Activated CD4-positive, alpha-beta T cell treated with anti-CD3 and anti-CD28 coated beads for 36 hours (primary cell): ENCODE measurements around the gene MFAP5. TPM values are rescaled to one million over a fixed set of nuclear protein-coding genes. Genes with fewer than 3 reads are reported as not detected.
A peak's percentile ranks its signal among the peaks of the same experiment; 100 is the strongest.
"Not testable (repeated sequence)": the region's sequence is repeated elsewhere in the genome, so short reads cannot be mapped to it uniquely, and the experiment has no call there.

ENCODE experiments used
- ATAC-seq: fragments of 200-7000 bp; cut with Tn5 transposase; one replicate; pipeline ENCODE4 v1.10.0; 2021; ENCODE audit warnings: mild to moderate bottlenecking, moderate library complexity
- CTCF ChIA-PET: fragments of 350-600 bp; sonication (Branson Sonifier 250); formaldehyde crosslinking; loops from one replicate; lab custom pipeline; 2021; ENCODE audit warnings: antibody characterized with exemption; lab: Charles Lee
- POLR2A ChIA-PET: fragments of 350-600 bp; sonication (Branson Sonifier 250); formaldehyde crosslinking; loops from one replicate; lab custom pipeline; 2021; ENCODE audit warnings: antibody characterized with exemption, inconsistent platforms; lab: Charles Lee
- DNase-seq: peaks from one replicate; pipeline ENCODE4 v3.0.0-alpha.2; 2020
- H3K27ac Mint-ChIP-seq: one replicate; pipeline ENCODE4 v1.8.0; 2021; ENCODE audit warnings: mixed read lengths
- H3K27me3 Mint-ChIP-seq: one replicate; pipeline ENCODE4 v1.8.0; 2021; ENCODE audit warnings: mixed read lengths
- H3K36me3 Mint-ChIP-seq: one replicate; pipeline ENCODE4 v1.8.0; 2021; ENCODE audit warnings: low read depth, mixed read lengths
- H3K4me1 Mint-ChIP-seq: one replicate; pipeline ENCODE4 v1.8.0; 2021; ENCODE audit warnings: mixed read lengths
- H3K4me3 Mint-ChIP-seq: one replicate; pipeline ENCODE4 v1.8.0; 2021; ENCODE audit warnings: mild to moderate bottlenecking, moderate library complexity, mixed read lengths
- H3K9me3 Mint-ChIP-seq: one replicate; pipeline ENCODE4 v1.8.0; 2021; ENCODE audit warnings: low read depth, mixed read lengths
- intact Hi-C, 2 experiments: fragments of 100-400 bp; cut with DNase I in 1 of 2; cut with micrococcal nuclease in 1 of 2; formaldehyde crosslinking; loops; one replicate each; pipeline versions ENCODE4 v1.14.2 to v1.15.1; 2022 to 2024; cut with DNase I, micrococcal nuclease
- total RNA-seq, 2 experiments: library from RNA; stranded (reverse); gene quantifications; one replicate each; pipeline ENCODE4 v1.2.3, GENCODE V29; 2021

MFAP5 gene
- total RNA-seq, 2 experiments from 2014 or later = not detected

GRCh38 chr12:8630131-8630530 lies 32.5 kb downstream of the MFAP5 start:
- intact Hi-C loops = no loop called here
- H3K4me3 Mint-ChIP-seq = no peak overlapping the region
- ChIA-PET CTCF (interaction anchor here (1.1 kb wide), 1 partner anchor 40 kb away, joined by 5 read pairs; no protein-coding TSS in a partner anchor), POLR2A (no interaction called here)
- H3K9me3 Mint-ChIP-seq = no peaks in the 10 kb centered on the region
- ATAC-seq (no peak), DNase-seq (no peak)
- H3K27me3 Mint-ChIP-seq = no peaks in the 10 kb centered on the region
- peaks cover 5% of the 10 kb centered on the region for H3K4me1 Mint-ChIP-seq
- no peak overlapping the region for H3K27ac Mint-ChIP-seq
- H3K36me3 Mint-ChIP-seq = no peaks in the 10 kb centered on the region

- Mint-ChIP-seq H3K27me3 (no peaks in the 10 kb centered on the region), H3K4me1 (peaks cover 5% of the 10 kb centered on the region), H3K9me3 (no peaks in the 10 kb centered on the region), H3K27ac (no peak overlapping the region), H3K36me3 (no peaks in the 10 kb centered on the region), H3K4me3 (no peak overlapping the region)
- ATAC-seq (no peak), DNase-seq (no peak)
- CTCF ChIA-PET = interaction anchor here (0.6 to 1.1 kb wide), 4 partner anchors 40 to 420 kb away, joined by 3 to 5 read pairs (median 4); no protein-coding TSS in a partner anchor
- POLR2A ChIA-PET = no interaction called here
- intact Hi-C loops = no loop called here
These were observed 33.1 kb downstream of the MFAP5 start for GRCh38 chr12:8629486-8630033.

- DNase-seq (no peak), ATAC-seq (no peak)
- Mint-ChIP-seq H3K9me3 (no peaks in the 10 kb centered on the region), H3K27ac (no peak overlapping the region), H3K36me3 (no peaks in the 10 kb centered on the region), H3K4me1 (peaks cover 5% of the 10 kb centered on the region), H3K4me3 (no peak overlapping the region), H3K27me3 (no peaks in the 10 kb centered on the region)
- intact Hi-C loops = no loop called here
- ChIA-PET CTCF (interaction anchor here (0.6 to 1.1 kb wide), 5 partner anchors 9 to 420 kb away, joined by 3 to 4 read pairs (median 3); no protein-coding TSS in a partner anchor), POLR2A (no interaction called here)
These were observed 33.9 kb downstream of the MFAP5 start for GRCh38 chr12:8628731-8629130.

GRCh38 chr12:8624750-8625149 lies 37.9 kb downstream of the MFAP5 start:
- not testable (repeated sequence) for H3K36me3 Mint-ChIP-seq, H3K27me3 Mint-ChIP-seq, H3K4me3 Mint-ChIP-seq

GRCh38 chr12:8622646-8623045 lies 40.0 kb downstream of the MFAP5 start:
- CTCF ChIA-PET = interaction anchor here (1.2 to 1.3 kb wide), 2 partner anchors 35 to 83 kb away, joined by 3 to 4 read pairs; no protein-coding TSS in a partner anchor
- Mint-ChIP-seq H3K4me3 (no peak overlapping the region), H3K27ac (no peak overlapping the region), H3K9me3 (peaks cover 2% of the 10 kb centered on the region), H3K4me1 (no peaks in the 10 kb centered on the region), H3K27me3 (no peaks in the 10 kb centered on the region), H3K36me3 (no peaks in the 10 kb centered on the region)
- DNase-seq (no peak), ATAC-seq (no peak)
- intact Hi-C loops = no loop called here
- POLR2A ChIA-PET = no interaction called here

More at GRCh38 chr12:8624750-8625149, 37.9 kb downstream of the MFAP5 start:
- DNase-seq, H3K27ac Mint-ChIP-seq, H3K4me1 Mint-ChIP-seq, intact Hi-C loops, POLR2A ChIA-PET, H3K9me3 Mint-ChIP-seq, CTCF ChIA-PET, ATAC-seq: not testable (repeated sequence)

GRCh38 chr12:8615206-8615605 lies 47.4 kb downstream of the MFAP5 start:
- H3K36me3 Mint-ChIP-seq = no peaks in the 10 kb centered on the region
- ChIA-PET CTCF (no interaction called here), POLR2A (no interaction called here)
- no peak overlapping the region for H3K27ac Mint-ChIP-seq
- ATAC-seq = no peak
- H3K4me1 Mint-ChIP-seq = peaks cover 2% of the 10 kb centered on the region
- H3K9me3 Mint-ChIP-seq = no peaks in the 10 kb centered on the region
- H3K4me3 Mint-ChIP-seq = no peak overlapping the region
- intact Hi-C loops = no loop called here
- H3K27me3 Mint-ChIP-seq = no peaks in the 10 kb centered on the region
- no peak for DNase-seq

- H3K27me3 Mint-ChIP-seq, H3K9me3 Mint-ChIP-seq, intact Hi-C loops, H3K4me1 Mint-ChIP-seq, DNase-seq, H3K4me3 Mint-ChIP-seq, CTCF ChIA-PET, POLR2A ChIA-PET, H3K36me3 Mint-ChIP-seq, ATAC-seq, H3K27ac Mint-ChIP-seq: not testable (repeated sequence)
These were observed 48.7 kb downstream of the MFAP5 start for GRCh38 chr12:8613881-8614280.

- intact Hi-C loops = no loop called here
- Mint-ChIP-seq H3K4me1 (peaks cover 11% of the 10 kb centered on the region), H3K27me3 (peaks cover under 1% of the 10 kb centered on the region), H3K27ac (no peak within 1 kb of the TSS), H3K4me3 (no peak within 1 kb of the TSS), H3K9me3 (no peaks in the 10 kb centered on the region), H3K36me3 (no peaks in the 10 kb centered on the region)
- DNase-seq (no peak), ATAC-seq (no peak)
- ChIA-PET POLR2A (interaction anchor here (0.7 kb wide), 1 partner anchor 109 kb away, joined by 5 read pairs; no protein-coding TSS in a partner anchor), CTCF (interaction anchor here (1.2 to 2.6 kb wide), 2 partner anchors 35 to 69 kb away, joined by 3 to 16 read pairs; no protein-coding TSS in a partner anchor)
These were observed 50.0 kb downstream of the MFAP5 start, which contains the start of gene AICDA for GRCh38 chr12:8612629-8613028. TSS of gene AICDA (minus strand) at chr12:8612859. CDS start at chr12:8612767, 92 bp downstream.

GRCh38 chr12:8609061-8609570 lies 53.5 kb downstream of the MFAP5 start:
- ChIA-PET POLR2A (interaction anchor here (0.6 kb wide), 1 partner anchor 31 kb away, joined by 4 read pairs; no protein-coding TSS in a partner anchor), CTCF (interaction anchor here (0.6 to 2.3 kb wide), 12 partner anchors 9 to 440 kb away, joined by 3 to 14 read pairs (median 4); no protein-coding TSS in a partner anchor)
- Mint-ChIP-seq H3K27me3 (peaks cover 15% of the 10 kb centered on the region), H3K36me3 (no peaks in the 10 kb centered on the region), H3K4me1 (peaks cover 11% of the 10 kb centered on the region), H3K9me3 (no peaks in the 10 kb centered on the region), H3K27ac (no peak overlapping the region), H3K4me3 (no peak overlapping the region)
- DNase-seq (peak; percentile 18), ATAC-seq (no peak)
- intact Hi-C loops = loop anchor here (1.0 to 2.0 kb wide), 2 partner anchors 64 to 65 kb away; no protein-coding TSS in a partner anchor

- Mint-ChIP-seq H3K27me3 (peaks cover 16% of the 10 kb centered on the region), H3K27ac (no peak overlapping the region), H3K4me3 (no peak overlapping the region), H3K36me3 (no peaks in the 10 kb centered on the region), H3K9me3 (no peaks in the 10 kb centered on the region), H3K4me1 (peaks cover 11% of the 10 kb centered on the region)
- POLR2A ChIA-PET = no interaction called here
- no peak for ATAC-seq
- DNase-seq = no peak
- CTCF ChIA-PET = interaction anchor here (0.6 kb wide), 1 partner anchor 541 kb away, joined by 3 read pairs; no protein-coding TSS in a partner anchor
- intact Hi-C loops = no loop called here
These were observed 55.7 kb downstream of the MFAP5 start for GRCh38 chr12:8606890-8607289.

GRCh38 chr12:8605057-8605456 lies 57.6 kb downstream of the MFAP5 start:
- Mint-ChIP-seq H3K4me3 (no peak overlapping the region), H3K4me1 (peaks cover 9% of the 10 kb centered on the region), H3K27ac (no peak overlapping the region), H3K27me3 (peaks cover 16% of the 10 kb centered on the region), H3K36me3 (no peaks in the 10 kb centered on the region), H3K9me3 (no peaks in the 10 kb centered on the region)
- ATAC-seq (no peak), DNase-seq (no peak)
- CTCF ChIA-PET = no interaction called here
- intact Hi-C loops = no loop called here
- POLR2A ChIA-PET = no interaction called here

GRCh38 chr12:8603856-8604255 lies 58.8 kb downstream of the MFAP5 start:
- Mint-ChIP-seq H3K9me3 (no peaks in the 10 kb centered on the region), H3K27ac (no peak overlapping the region), H3K36me3 (no peaks in the 10 kb centered on the region), H3K27me3 (peaks cover 16% of the 10 kb centered on the region), H3K4me1 (peaks cover 2% of the 10 kb centered on the region), H3K4me3 (no peak overlapping the region)
- intact Hi-C loops = no loop called here
- POLR2A ChIA-PET = no interaction called here
- no peak for ATAC-seq
- CTCF ChIA-PET = no interaction called here
- no peak for DNase-seq
